ENCODE results near the gene PWP2.

PWP2 gene

GRCh38 chr21:44065428-44065827, 41.8 kb upstream of the PWP2 start:
- H3K36me3 ChIP-seq (ENCODE audit: control insufficient read depth in 1 of 2, insufficient read depth in 2 of 2, low read depth in 1 of 2, low read length in 2 of 2), result peaks cover 49 to 65% of the 10 kb centered on the region in 2 experiments
- no peak overlapping the region for H2AK5ac ChIP-seq (ENCODE audit: low read length, severe bottlenecking)
- H2BK15ac ChIP-seq (ENCODE audit: low read depth, poor library complexity, severe bottlenecking), result no peak overlapping the region
- H2BK120ac ChIP-seq (ENCODE audit: low read depth, low read length), result no peak overlapping the region
- peak; percentile 79 for DNase-seq
- H3K4me2 ChIP-seq (ENCODE audit: low read length, poor library complexity, severe bottlenecking), result no peak overlapping the region
- H4K8ac ChIP-seq (ENCODE audit: low read length), result no peak overlapping the region
- no peak overlapping the region for H3K14ac ChIP-seq (ENCODE audit: low read length in 2 of 2)
- no peaks in the 10 kb centered on the region for H3K9me3 ChIP-seq (ENCODE audit: control insufficient read depth, low read length)
- no peaks in the 10 kb centered on the region for H3K27me3 ChIP-seq (ENCODE audit: control insufficient read depth in 1 of 2, insufficient read depth in 1 of 2, low read length in 2 of 2)
- H2BK5ac ChIP-seq (ENCODE audit: low read depth, low read length, poor library complexity, severe bottlenecking), result no peak overlapping the region
- H3K9ac ChIP-seq (ENCODE audit: low read length), result no peak overlapping the region
- H3K4me3 ChIP-seq (ENCODE audit: insufficient read depth in 1 of 2, low read depth in 1 of 2, low read length in 2 of 2), result no peak overlapping the region
- peaks cover 41% of the 10 kb centered on the region for H3K79me1 ChIP-seq (replicated peaks; ENCODE audit: low read length, poor library complexity, severe bottlenecking)
- no peak overlapping the region for H2AFZ ChIP-seq (ENCODE audit: low read depth, low read length)
- H2BK12ac ChIP-seq (ENCODE audit: low read length in 2 of 2), result no peak overlapping the region
- no peak overlapping the region for H3K18ac ChIP-seq (ENCODE audit: low read depth in 1 of 2, low read length in 2 of 2)
- no peak overlapping the region for H3K23ac ChIP-seq (ENCODE audit: low read length in 2 of 2)
- H3K4ac ChIP-seq (ENCODE audit: low read depth in 1 of 2, low read length in 2 of 2), result peak overlapping the region in 1 of 2 experiments; percentile 12
- WGBS, result 74% methylated on average over 8 of the region's 9 CpGs
- no peak overlapping the region for H4K91ac ChIP-seq (ENCODE audit: low read length)
- peaks cover 4% of the 10 kb centered on the region for H3K4me1 ChIP-seq (ENCODE audit: control insufficient read depth, insufficient read depth, low read depth, low read length)
- H3K27ac ChIP-seq (ENCODE audit: low read length, poor library complexity, severe bottlenecking), result no peak overlapping the region

GRCh38 chr21:44066116-44066515, 41.1 kb upstream of the PWP2 start:
- Histone ChIP-seq H2BK12ac (ENCODE audit: low read length in 2 of 2) (no peak overlapping the region), H3K4me1 (ENCODE audit: control insufficient read depth, insufficient read depth, low read depth, low read length) (peaks cover 4% of the 10 kb centered on the region), H3K27ac (ENCODE audit: low read length, poor library complexity, severe bottlenecking) (no peak overlapping the region), H3K4me2 (ENCODE audit: low read length, poor library complexity, severe bottlenecking) (no peak overlapping the region), H4K8ac (ENCODE audit: low read length) (no peak overlapping the region), H2BK5ac (ENCODE audit: low read depth, low read length, poor library complexity, severe bottlenecking) (no peak overlapping the region), H2BK120ac (ENCODE audit: low read depth, low read length) (no peak overlapping the region), H2AFZ (ENCODE audit: low read depth, low read length) (no peak overlapping the region), H3K23ac (ENCODE audit: low read length in 2 of 2) (no peak overlapping the region), H3K36me3 (ENCODE audit: control insufficient read depth in 1 of 2, insufficient read depth in 2 of 2, low read depth in 1 of 2, low read length in 2 of 2) (peaks cover 49 to 71% of the 10 kb centered on the region in 2 experiments), H3K79me1 (replicated peaks; ENCODE audit: low read length, poor library complexity, severe bottlenecking) (peaks cover 45% of the 10 kb centered on the region), H3K9me3 (ENCODE audit: control insufficient read depth, low read length) (no peaks in the 10 kb centered on the region), H3K27me3 (ENCODE audit: control insufficient read depth in 1 of 2, insufficient read depth in 1 of 2, low read length in 2 of 2) (no peaks in the 10 kb centered on the region), H2BK15ac (ENCODE audit: low read depth, poor library complexity, severe bottlenecking) (no peak overlapping the region), H3K4me3 (ENCODE audit: insufficient read depth in 1 of 2, low read depth in 1 of 2, low read length in 2 of 2) (no peak overlapping the region), H2AK5ac (ENCODE audit: low read length, severe bottlenecking) (no peak overlapping the region), H3K18ac (ENCODE audit: low read depth in 1 of 2, low read length in 2 of 2) (no peak overlapping the region), H3K14ac (ENCODE audit: low read length in 2 of 2) (no peak overlapping the region), H4K91ac (ENCODE audit: low read length) (no peak overlapping the region), H3K4ac (ENCODE audit: low read depth in 1 of 2, low read length in 2 of 2) (no peak overlapping the region), H3K9ac (ENCODE audit: low read length) (no peak overlapping the region)
- no peak for DNase-seq
- 97% methylated on average over 7 of the region's 10 CpGs for WGBS

- no peak overlapping the region for H4K8ac ChIP-seq (ENCODE audit: low read length)
- no peaks in the 10 kb centered on the region for H3K9me3 ChIP-seq (ENCODE audit: control insufficient read depth, low read length)
- H3K18ac ChIP-seq (ENCODE audit: low read depth in 1 of 2, low read length in 2 of 2), result no peak overlapping the region
- peaks cover 51% of the 10 kb centered on the region for H3K79me1 ChIP-seq (replicated peaks; ENCODE audit: low read length, poor library complexity, severe bottlenecking)
- H3K9ac ChIP-seq (ENCODE audit: low read length), result no peak overlapping the region
- H3K36me3 ChIP-seq (ENCODE audit: control insufficient read depth in 1 of 2, insufficient read depth in 2 of 2, low read depth in 1 of 2, low read length in 2 of 2), result peaks cover 58 to 72% of the 10 kb centered on the region in 2 experiments
- no peak overlapping the region for H3K23ac ChIP-seq (ENCODE audit: low read length in 2 of 2)
- no peak overlapping the region for H2BK15ac ChIP-seq (ENCODE audit: low read depth, poor library complexity, severe bottlenecking)
- no peak overlapping the region for H2AFZ ChIP-seq (ENCODE audit: low read depth, low read length)
- H4K91ac ChIP-seq (ENCODE audit: low read length), result no peak overlapping the region
- no peak overlapping the region for H3K4me2 ChIP-seq (ENCODE audit: low read length, poor library complexity, severe bottlenecking)
- H3K4ac ChIP-seq (ENCODE audit: low read depth in 1 of 2, low read length in 2 of 2), result no peak overlapping the region
- H3K27me3 ChIP-seq (ENCODE audit: control insufficient read depth in 1 of 2, insufficient read depth in 1 of 2, low read length in 2 of 2), result no peaks in the 10 kb centered on the region
- no peak overlapping the region for H2BK120ac ChIP-seq (ENCODE audit: low read depth, low read length)
- no peak overlapping the region for H3K14ac ChIP-seq (ENCODE audit: low read length in 2 of 2)
- H3K4me1 ChIP-seq (ENCODE audit: control insufficient read depth, insufficient read depth, low read depth, low read length), result peaks cover 5% of the 10 kb centered on the region
- H2AK5ac ChIP-seq (ENCODE audit: low read length, severe bottlenecking), result no peak overlapping the region
- 93% methylated on average over 15 of the region's 15 CpGs for WGBS
- no peak overlapping the region for H3K27ac ChIP-seq (ENCODE audit: low read length, poor library complexity, severe bottlenecking)
- no peak for DNase-seq
- no peak overlapping the region for H3K4me3 ChIP-seq (ENCODE audit: insufficient read depth in 1 of 2, low read depth in 1 of 2, low read length in 2 of 2)
- H2BK5ac ChIP-seq (ENCODE audit: low read depth, low read length, poor library complexity, severe bottlenecking), result no peak overlapping the region
- no peak overlapping the region for H2BK12ac ChIP-seq (ENCODE audit: low read length in 2 of 2)
Observed at GRCh38 chr21:44067011-44067839, 40.0 kb upstream of the PWP2 start.

GRCh38 chr21:44070391-44070790, 36.8 kb upstream of the PWP2 start:
- peaks cover 55% of the 10 kb centered on the region for H3K79me1 ChIP-seq (replicated peaks; ENCODE audit: low read length, poor library complexity, severe bottlenecking)
- no peak overlapping the region for H2BK5ac ChIP-seq (ENCODE audit: low read depth, low read length, poor library complexity, severe bottlenecking)
- H3K4me2 ChIP-seq (ENCODE audit: low read length, poor library complexity, severe bottlenecking), result no peak overlapping the region
- no peak overlapping the region for H3K23ac ChIP-seq (ENCODE audit: low read length in 2 of 2)
- no peak overlapping the region for H2AFZ ChIP-seq (ENCODE audit: low read depth, low read length)
- H4K91ac ChIP-seq (ENCODE audit: low read length), result no peak overlapping the region
- H3K27me3 ChIP-seq (ENCODE audit: control insufficient read depth in 1 of 2, insufficient read depth in 1 of 2, low read length in 2 of 2), result no peaks in the 10 kb centered on the region
- H3K36me3 ChIP-seq (ENCODE audit: control insufficient read depth in 1 of 2, insufficient read depth in 2 of 2, low read depth in 1 of 2, low read length in 2 of 2), result peaks cover 53 to 65% of the 10 kb centered on the region in 2 experiments
- no peak overlapping the region for H3K4me3 ChIP-seq (ENCODE audit: insufficient read depth in 1 of 2, low read depth in 1 of 2, low read length in 2 of 2)
- no peak overlapping the region for H2BK15ac ChIP-seq (ENCODE audit: low read depth, poor library complexity, severe bottlenecking)
- no peak overlapping the region for H2AK5ac ChIP-seq (ENCODE audit: low read length, severe bottlenecking)
- peaks cover 3% of the 10 kb centered on the region for H3K4me1 ChIP-seq (ENCODE audit: control insufficient read depth, insufficient read depth, low read depth, low read length)
- no peak overlapping the region for H2BK12ac ChIP-seq (ENCODE audit: low read length in 2 of 2)
- DNase-seq, result no peak
- no peak overlapping the region for H3K18ac ChIP-seq (ENCODE audit: low read depth in 1 of 2, low read length in 2 of 2)
- WGBS, result 96% methylated on average over 7 of the region's 7 CpGs
- no peak overlapping the region for H3K27ac ChIP-seq (ENCODE audit: low read length, poor library complexity, severe bottlenecking)
- H2BK120ac ChIP-seq (ENCODE audit: low read depth, low read length), result no peak overlapping the region
- no peak overlapping the region for H3K9ac ChIP-seq (ENCODE audit: low read length)
- no peak overlapping the region for H4K8ac ChIP-seq (ENCODE audit: low read length)
- H3K9me3 ChIP-seq (ENCODE audit: control insufficient read depth, low read length), result no peaks in the 10 kb centered on the region
- no peak overlapping the region for H3K4ac ChIP-seq (ENCODE audit: low read depth in 1 of 2, low read length in 2 of 2)
- H3K14ac ChIP-seq (ENCODE audit: low read length in 2 of 2), result no peak overlapping the region
